ENCODE measurements around the gene FHL1.

DNA sequence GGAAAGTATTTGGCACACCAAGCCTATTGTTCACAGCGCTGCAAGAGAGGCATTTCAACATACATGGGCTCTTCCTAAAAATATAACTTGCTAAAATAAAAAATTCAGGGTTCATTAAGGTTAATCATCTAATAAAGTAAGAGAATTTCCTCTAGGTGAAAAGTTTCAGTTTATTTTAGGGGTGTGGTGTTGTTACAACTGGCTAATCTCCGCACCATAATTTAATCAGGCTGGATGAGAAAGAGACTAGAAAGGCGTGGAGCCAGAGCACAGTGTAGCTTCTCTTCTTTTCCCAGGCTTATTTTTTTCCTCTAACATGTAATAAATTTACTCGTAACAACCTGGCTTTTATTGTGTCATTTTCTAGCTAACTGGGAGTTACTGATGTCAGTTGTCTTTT is 47.9 kb downstream of the FHL1 start:
- TF ChIP-seq, protein P1, sequence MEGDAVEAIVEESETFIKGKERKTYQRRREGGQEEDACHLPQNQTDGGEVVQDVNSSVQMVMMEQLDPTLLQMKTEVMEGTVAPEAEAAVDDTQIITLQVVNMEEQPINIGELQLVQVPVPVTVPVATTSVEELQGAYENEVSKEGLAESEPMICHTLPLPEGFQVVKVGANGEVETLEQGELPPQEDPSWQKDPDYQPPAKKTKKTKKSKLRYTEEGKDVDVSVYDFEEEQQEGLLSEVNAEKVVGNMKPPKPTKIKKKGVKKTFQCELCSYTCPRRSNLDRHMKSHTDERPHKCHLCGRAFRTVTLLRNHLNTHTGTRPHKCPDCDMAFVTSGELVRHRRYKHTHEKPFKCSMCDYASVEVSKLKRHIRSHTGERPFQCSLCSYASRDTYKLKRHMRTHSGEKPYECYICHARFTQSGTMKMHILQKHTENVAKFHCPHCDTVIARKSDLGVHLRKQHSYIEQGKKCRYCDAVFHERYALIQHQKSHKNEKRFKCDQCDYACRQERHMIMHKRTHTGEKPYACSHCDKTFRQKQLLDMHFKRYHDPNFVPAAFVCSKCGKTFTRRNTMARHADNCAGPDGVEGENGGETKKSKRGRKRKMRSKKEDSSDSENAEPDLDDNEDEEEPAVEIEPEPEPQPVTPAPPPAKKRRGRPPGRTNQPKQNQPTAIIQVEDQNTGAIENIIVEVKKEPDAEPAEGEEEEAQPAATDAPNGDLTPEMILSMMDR (IDR thresholded peaks at IDR 0.05; ENCODE audit: borderline replicate concordance, extremely low read depth, low read length, poor library complexity, severe bottlenecking) = no peak
- no peak for TF ChIP-seq EZH2 (IDR thresholded peaks at IDR 0.05; ENCODE audit: borderline replicate concordance, low read depth, low read length, severe bottlenecking)
